ENCODE data around the gene MTMR12. TPM values are rescaled to one million over a fixed set of nuclear protein-coding genes. Genes with fewer than 3 reads are reported as not detected.

Gene MTMR12
- total and polyA plus RNA-seq, 2 donors (not counting 1 experiment from before 2014, with no cell fraction given), result 18.5 to 18.6 TPM

GRCh38 chr5:32206509-32207354 is 106.0 kb downstream of the MTMR12 start:
- Histone ChIP-seq H3K27me3 (ENCODE audit: control insufficient read depth, insufficient read depth, low read length) (no peaks in the 10 kb centered on the region), H3K27ac (ENCODE audit: insufficient read depth, low read length) (no peak overlapping the region), H2AFZ (ENCODE audit: low read length) (no peak overlapping the region), H3K9me3 (ENCODE audit: control insufficient read depth, insufficient read depth, low read depth, low read length) (no peaks in the 10 kb centered on the region), H3K4me2 (ENCODE audit: extremely low read depth, insufficient read depth, low read length) (no peak overlapping the region), H4K20me1 (ENCODE audit: control insufficient read depth, extremely low read depth, insufficient read depth, low read length) (no peaks in the 10 kb centered on the region), H3K9ac (ENCODE audit: insufficient read depth, low read length) (no peak overlapping the region), H3K4me3 (replicated peaks in 1 of 4; ENCODE audit: control extremely low read depth in 1 of 4, insufficient read depth in 1 of 4, low read depth in 3 of 4, low read length in 4 of 4) (no peak overlapping the region), H3K79me2 (ENCODE audit: control insufficient read depth, insufficient read depth, low read length) (no peaks in the 10 kb centered on the region), H3K4me1 (ENCODE audit: control insufficient read depth, extremely low read depth, insufficient read depth, low read length) (no peaks in the 10 kb centered on the region), H3K36me3 (ENCODE audit: control insufficient read depth, insufficient read depth, low read length) (no peaks in the 10 kb centered on the region)
- TF ChIP-seq EZH2 (IDR thresholded peaks at IDR 0.05; ENCODE audit: low read length, missing control alignments) (no peak), CTCF (conservative IDR thresholded peaks at IDR 0.05 in 1 of 2, IDR thresholded peaks at IDR 0.05 in 1 of 2; ENCODE audit: low read depth in 1 of 2, low read length in 2 of 2) (no peak)
- DNase-seq (ENCODE audit: low read depth in 2 of 2), result no peak

GRCh38 chr5:32206053-32206452 is 106.7 kb downstream of the MTMR12 start:
- Histone ChIP-seq H3K9me3 (ENCODE audit: control insufficient read depth, insufficient read depth, low read depth, low read length) (no peaks in the 10 kb centered on the region), H3K4me2 (ENCODE audit: extremely low read depth, insufficient read depth, low read length) (no peak overlapping the region), H3K27me3 (ENCODE audit: control insufficient read depth, insufficient read depth, low read length) (no peaks in the 10 kb centered on the region), H4K20me1 (ENCODE audit: control insufficient read depth, extremely low read depth, insufficient read depth, low read length) (no peaks in the 10 kb centered on the region), H3K36me3 (ENCODE audit: control insufficient read depth, insufficient read depth, low read length) (no peaks in the 10 kb centered on the region), H3K9ac (ENCODE audit: insufficient read depth, low read length) (no peak overlapping the region), H3K79me2 (ENCODE audit: control insufficient read depth, insufficient read depth, low read length) (no peaks in the 10 kb centered on the region), H2AFZ (ENCODE audit: low read length) (no peak overlapping the region), H3K4me1 (ENCODE audit: control insufficient read depth, extremely low read depth, insufficient read depth, low read length) (no peaks in the 10 kb centered on the region), H3K4me3 (replicated peaks in 1 of 4; ENCODE audit: control extremely low read depth in 1 of 4, insufficient read depth in 1 of 4, low read depth in 3 of 4, low read length in 4 of 4) (no peak overlapping the region), H3K27ac (ENCODE audit: insufficient read depth, low read length) (no peak overlapping the region)
- TF ChIP-seq CTCF (conservative IDR thresholded peaks at IDR 0.05 in 1 of 2, IDR thresholded peaks at IDR 0.05 in 1 of 2; ENCODE audit: low read depth in 1 of 2, low read length in 2 of 2) (no peak), EZH2 (IDR thresholded peaks at IDR 0.05; ENCODE audit: low read length, missing control alignments) (no peak)
- DNase-seq (ENCODE audit: low read depth in 2 of 2), result no peak

GRCh38 chr5:32202394-32202793 is 110.3 kb downstream of the MTMR12 start:
- H4K20me1 ChIP-seq (ENCODE audit: control insufficient read depth, extremely low read depth, insufficient read depth, low read length), result no peaks in the 10 kb centered on the region
- no peak overlapping the region for H3K9ac ChIP-seq (ENCODE audit: insufficient read depth, low read length)
- DNase-seq (ENCODE audit: low read depth in 2 of 2), result peak; percentile 45 to 77
- no peaks in the 10 kb centered on the region for H3K79me2 ChIP-seq (ENCODE audit: control insufficient read depth, insufficient read depth, low read length)
- no peak overlapping the region for H3K4me2 ChIP-seq (ENCODE audit: extremely low read depth, insufficient read depth, low read length)
- no peaks in the 10 kb centered on the region for H3K27me3 ChIP-seq (ENCODE audit: control insufficient read depth, insufficient read depth, low read length)
- H3K27ac ChIP-seq (ENCODE audit: insufficient read depth, low read length), result no peak overlapping the region
- H3K36me3 ChIP-seq (ENCODE audit: control insufficient read depth, insufficient read depth, low read length), result no peaks in the 10 kb centered on the region
- H3K9me3 ChIP-seq (ENCODE audit: control insufficient read depth, insufficient read depth, low read depth, low read length), result no peaks in the 10 kb centered on the region
- no peak overlapping the region for H2AFZ ChIP-seq (ENCODE audit: low read length)
- H3K4me3 ChIP-seq (replicated peaks in 1 of 4; ENCODE audit: control extremely low read depth in 1 of 4, insufficient read depth in 1 of 4, low read depth in 3 of 4, low read length in 4 of 4), result no peak overlapping the region
- H3K4me1 ChIP-seq (ENCODE audit: control insufficient read depth, extremely low read depth, insufficient read depth, low read length), result peaks cover 2% of the 10 kb centered on the region
- TF ChIP-seq CTCF (conservative IDR thresholded peaks at IDR 0.05 in 1 of 2, IDR thresholded peaks at IDR 0.05 in 1 of 2; ENCODE audit: low read depth in 1 of 2, low read length in 2 of 2) (no peak), EZH2 (IDR thresholded peaks at IDR 0.05; ENCODE audit: low read length, missing control alignments) (no peak)

Data from fibroblast of lung (primary cell).